Measurements from ENCODE around the gene CDC42EP2. TPM values are rescaled to one million over a fixed set of nuclear protein-coding genes. Genes with fewer than 3 reads are reported as not detected.

Gene CDC42EP2
- polyA plus RNA-seq, 1 donor: 10.5 TPM

Other genes with a start within 250 kb of the CDC42EP2 start
- 11.3 TPM for gene CDCA5, start 230.8 kb upstream of the CDC42EP2 start, polyA plus RNA-seq
- gene ZFPL1, start 230.6 kb upstream of the CDC42EP2 start, polyA plus RNA-seq: 35.8 TPM
- gene VPS51, start 218.7 kb upstream of the CDC42EP2 start, polyA plus RNA-seq: 102 TPM
- gene TM7SF2, start 203.0 kb upstream of the CDC42EP2 start, polyA plus RNA-seq: 56.4 TPM
- 6.4 TPM for gene ZNHIT2, start 197.2 kb upstream of the CDC42EP2 start, polyA plus RNA-seq
- gene FAU, start 192.7 kb upstream of the CDC42EP2 start, polyA plus RNA-seq: 1,012 TPM
- gene MRPL49, start 192.5 kb upstream of the CDC42EP2 start, polyA plus RNA-seq: 35.1 TPM
- gene SYVN1, start 180.3 kb upstream of the CDC42EP2 start, polyA plus RNA-seq: 37.9 TPM
- not detected for gene SPDYC, start 144.6 kb upstream of the CDC42EP2 start, polyA plus RNA-seq
- gene CAPN1, start 132.9 kb upstream of the CDC42EP2 start, polyA plus RNA-seq: 106 TPM
- 13.6 TPM for gene POLA2, start 52.9 kb upstream of the CDC42EP2 start, polyA plus RNA-seq
- 48.9 TPM for gene DPF2, start 19.0 kb downstream of the CDC42EP2 start, polyA plus RNA-seq
- gene TIGD3, start 39.9 kb downstream of the CDC42EP2 start, polyA plus RNA-seq: 2.1 TPM
- 41.2 TPM for gene SLC25A45, start 67.8 kb downstream of the CDC42EP2 start, polyA plus RNA-seq
- gene FRMD8, start 71.8 kb downstream of the CDC42EP2 start, polyA plus RNA-seq: 23.5 TPM
- gene NEAT1, start 107.9 kb downstream of the CDC42EP2 start, polyA plus RNA-seq: 1,329 TPM
- gene MALAT1, start 184.2 kb downstream of the CDC42EP2 start, polyA plus RNA-seq: 368 TPM
- 50.7 TPM for gene SCYL1, start 210.2 kb downstream of the CDC42EP2 start, polyA plus RNA-seq
- gene LTBP3, start 243.5 kb downstream of the CDC42EP2 start, polyA plus RNA-seq: 105 TPM